Measurements from ENCODE around the gene OTOGL.

DNA sequence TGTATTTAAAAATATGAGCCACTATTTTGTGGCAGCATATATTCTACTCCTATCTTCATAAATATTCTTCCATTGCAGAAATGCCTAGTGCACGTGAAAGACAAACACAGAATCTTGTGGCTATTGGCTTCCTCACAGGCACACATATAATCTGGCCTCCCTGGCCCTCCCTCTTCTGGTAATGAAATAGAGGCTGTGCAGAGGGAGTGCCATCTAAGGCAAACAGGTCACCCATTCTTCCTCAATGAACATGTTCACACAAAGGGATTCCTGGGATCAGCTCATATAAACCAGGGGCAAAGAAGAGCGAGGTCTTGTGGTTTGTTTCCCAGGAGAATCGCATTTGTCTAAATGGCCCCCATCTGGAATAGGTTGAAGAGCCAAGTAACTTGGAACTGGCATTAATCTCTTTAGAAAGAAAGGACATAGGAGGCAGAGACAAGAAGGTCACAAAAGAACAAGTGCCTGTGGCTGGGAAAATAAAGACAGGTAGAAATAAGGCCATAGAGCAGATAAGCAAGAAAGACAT, 173.1 kb downstream of the OTOGL start:
- no peak for TF ChIP-seq RAD21 (IDR thresholded peaks at IDR 0.05; ENCODE audit: low read depth)
- no peak for TF ChIP-seq TEAD4 (IDR thresholded peaks at IDR 0.05)
- TF ChIP-seq, protein P1, sequence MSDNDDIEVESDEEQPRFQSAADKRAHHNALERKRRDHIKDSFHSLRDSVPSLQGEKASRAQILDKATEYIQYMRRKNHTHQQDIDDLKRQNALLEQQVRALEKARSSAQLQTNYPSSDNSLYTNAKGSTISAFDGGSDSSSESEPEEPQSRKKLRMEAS (IDR thresholded peaks at IDR 0.05), result no peak
- TF ChIP-seq TAF1 (IDR thresholded peaks at IDR 0.05; ENCODE audit: low read depth), result no peak
- TF ChIP-seq YY1 (IDR thresholded peaks at IDR 0.05; ENCODE audit: low read depth), result no peak
- TF ChIP-seq, protein P2, sequence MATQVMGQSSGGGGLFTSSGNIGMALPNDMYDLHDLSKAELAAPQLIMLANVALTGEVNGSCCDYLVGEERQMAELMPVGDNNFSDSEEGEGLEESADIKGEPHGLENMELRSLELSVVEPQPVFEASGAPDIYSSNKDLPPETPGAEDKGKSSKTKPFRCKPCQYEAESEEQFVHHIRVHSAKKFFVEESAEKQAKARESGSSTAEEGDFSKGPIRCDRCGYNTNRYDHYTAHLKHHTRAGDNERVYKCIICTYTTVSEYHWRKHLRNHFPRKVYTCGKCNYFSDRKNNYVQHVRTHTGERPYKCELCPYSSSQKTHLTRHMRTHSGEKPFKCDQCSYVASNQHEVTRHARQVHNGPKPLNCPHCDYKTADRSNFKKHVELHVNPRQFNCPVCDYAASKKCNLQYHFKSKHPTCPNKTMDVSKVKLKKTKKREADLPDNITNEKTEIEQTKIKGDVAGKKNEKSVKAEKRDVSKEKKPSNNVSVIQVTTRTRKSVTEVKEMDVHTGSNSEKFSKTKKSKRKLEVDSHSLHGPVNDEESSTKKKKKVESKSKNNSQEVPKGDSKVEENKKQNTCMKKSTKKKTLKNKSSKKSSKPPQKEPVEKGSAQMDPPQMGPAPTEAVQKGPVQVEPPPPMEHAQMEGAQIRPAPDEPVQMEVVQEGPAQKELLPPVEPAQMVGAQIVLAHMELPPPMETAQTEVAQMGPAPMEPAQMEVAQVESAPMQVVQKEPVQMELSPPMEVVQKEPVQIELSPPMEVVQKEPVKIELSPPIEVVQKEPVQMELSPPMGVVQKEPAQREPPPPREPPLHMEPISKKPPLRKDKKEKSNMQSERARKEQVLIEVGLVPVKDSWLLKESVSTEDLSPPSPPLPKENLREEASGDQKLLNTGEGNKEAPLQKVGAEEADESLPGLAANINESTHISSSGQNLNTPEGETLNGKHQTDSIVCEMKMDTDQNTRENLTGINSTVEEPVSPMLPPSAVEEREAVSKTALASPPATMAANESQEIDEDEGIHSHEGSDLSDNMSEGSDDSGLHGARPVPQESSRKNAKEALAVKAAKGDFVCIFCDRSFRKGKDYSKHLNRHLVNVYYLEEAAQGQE (IDR thresholded peaks at IDR 0.05; ENCODE audit: low read depth), result no peak
- no peak for TF ChIP-seq FOXM1 (IDR thresholded peaks at IDR 0.05; ENCODE audit: borderline replicate concordance, low read depth)
- TF ChIP-seq EP300 (IDR thresholded peaks at IDR 0.05; ENCODE audit: borderline replicate concordance), result no peak
- no peak for TF ChIP-seq CREB1 (IDR thresholded peaks at IDR 0.05; ENCODE audit: low read depth)
- no peak for TF ChIP-seq NFIC (IDR thresholded peaks at IDR 0.05)
